GM21447 (cell line): ENCODE data around the gene GIPR.
"Not testable (repeated sequence)": the region's sequence is repeated elsewhere in the genome, so short reads cannot be mapped to it uniquely, and the experiment has no call there.

Source experiments
- ATAC-seq: cut with Tn5 transposase; IDR thresholded peaks from one replicate; pipeline ENCODE4 v1.9.1; 2021; ENCODE audit not compliant: unreplicated experiment

The GIPR gene

GRCh38 chr19:45645068-45645630 lies 22.9 kb upstream of the GIPR start:
- ATAC-seq: no peak

- ATAC-seq: peak; percentile 31
Observed at GRCh38 chr19:45645631-45646344, 22.2 kb upstream of the GIPR start.

GRCh38 chr19:45646345-45646698 lies 21.7 kb upstream of the GIPR start:
- ATAC-seq: no peak

DNA sequence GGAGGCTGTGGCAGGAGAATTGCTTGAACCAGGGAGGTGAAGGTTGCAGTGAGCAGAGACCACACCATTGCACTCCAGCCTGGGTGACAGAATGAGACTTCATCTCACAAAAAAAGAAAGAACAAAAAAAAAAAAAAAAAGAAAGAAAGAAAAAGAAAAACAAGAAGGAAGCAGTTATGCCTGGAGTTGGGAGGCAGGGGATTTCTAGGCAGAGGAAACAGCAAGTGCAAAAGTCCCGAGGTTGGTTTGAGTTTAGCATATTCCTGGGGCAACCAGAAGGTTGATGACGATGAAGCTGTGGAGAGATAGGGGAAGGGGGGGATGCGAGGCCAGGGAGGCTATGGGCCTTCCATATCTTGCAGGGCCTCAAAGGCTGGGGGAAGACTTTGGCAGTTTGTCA lies 17.3 kb upstream of the GIPR start:
- no peak for ATAC-seq

- ATAC-seq: no peak
Observed at GRCh38 chr19:45653634-45654033, 14.4 kb upstream of the GIPR start.

- ATAC-seq: no peak
Observed at GRCh38 chr19:45655073-45655472, 12.9 kb upstream of the GIPR start.

DNA sequence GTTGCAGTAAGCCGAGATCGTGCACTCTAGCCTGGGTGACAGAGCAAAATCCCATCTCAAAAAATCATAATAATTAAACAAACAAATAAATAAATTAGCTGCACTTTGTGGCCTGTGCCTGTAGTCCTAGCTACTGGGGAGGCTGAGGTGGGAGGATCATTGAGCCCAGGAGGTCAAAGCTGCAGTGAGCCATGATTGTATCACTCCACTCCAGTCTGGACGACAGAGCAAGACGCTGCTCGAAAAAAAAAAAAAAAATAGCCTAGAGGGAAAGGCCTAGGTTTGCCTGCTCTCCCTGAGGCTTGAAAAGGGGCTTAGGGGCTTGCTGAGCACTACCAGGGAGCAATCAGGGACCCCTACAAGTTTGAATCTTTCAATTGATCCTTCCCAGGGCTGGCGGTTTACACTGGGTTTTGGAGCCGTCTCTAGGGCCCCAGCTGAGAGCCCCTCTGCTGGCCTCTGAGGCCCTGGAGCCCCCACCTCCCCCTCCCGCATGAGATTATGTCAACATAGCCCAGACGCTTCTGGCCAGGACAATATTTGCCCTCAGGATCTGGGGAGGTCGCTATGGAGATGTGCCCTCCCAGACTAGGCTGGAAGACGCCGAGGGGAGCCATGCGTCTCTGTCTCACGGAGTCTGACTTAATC lies 10.4 kb upstream of the GIPR start:
- no peak for ATAC-seq

DNA sequence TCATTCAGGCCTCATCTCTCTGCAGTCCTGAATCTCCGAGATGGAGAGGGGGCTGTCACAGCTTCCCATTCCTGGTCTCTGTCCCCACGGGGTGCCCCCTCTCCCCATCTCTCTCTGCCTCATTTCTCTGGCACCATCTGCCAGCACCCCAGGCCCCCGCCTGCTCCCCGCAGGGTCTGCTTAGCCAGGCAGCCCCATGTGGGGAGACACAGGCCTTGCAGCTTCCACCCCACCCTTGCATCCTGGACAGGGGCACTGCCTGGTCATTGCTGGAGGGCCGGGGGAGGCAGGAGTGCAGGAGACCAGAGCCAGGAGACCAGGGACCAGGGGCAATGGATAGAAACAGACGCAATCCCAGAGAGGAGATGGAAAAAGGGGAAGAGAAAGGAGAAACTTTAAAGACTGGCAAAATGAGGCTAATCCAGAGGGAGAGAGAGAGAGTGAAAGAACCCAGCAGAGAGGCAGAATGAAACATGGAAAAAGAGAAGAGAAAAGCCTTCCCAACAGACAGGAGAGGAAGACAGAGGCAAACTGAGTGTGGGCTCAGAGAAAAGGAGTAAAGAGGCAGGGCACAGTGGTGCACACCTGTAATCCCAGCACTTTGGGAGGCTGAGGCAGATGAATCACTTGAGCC lies 8.8 kb upstream of the GIPR start:
- no peak for ATAC-seq

DNA sequence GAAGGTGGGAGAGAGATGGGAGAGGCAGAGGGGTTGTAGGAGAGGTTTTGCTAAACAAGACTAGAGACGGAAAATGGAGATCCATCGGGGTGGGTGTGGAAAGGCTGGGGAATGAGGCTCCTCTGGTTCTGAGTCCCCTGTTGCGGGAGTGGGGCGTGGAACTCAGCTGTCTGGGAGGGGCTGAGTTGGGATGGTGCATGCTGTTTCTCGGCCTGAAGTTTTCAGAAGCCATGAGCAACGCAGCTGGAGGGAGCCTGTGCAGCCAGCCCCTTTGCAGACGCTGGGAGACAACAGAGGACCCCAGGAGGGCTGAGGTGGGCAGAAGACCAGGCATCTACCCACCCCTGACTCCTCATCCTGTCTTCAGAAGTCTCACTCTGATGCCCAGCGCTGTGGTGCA lies 7.4 kb upstream of the GIPR start:
- no peak for ATAC-seq

- no peak for ATAC-seq
Observed at GRCh38 chr19:45663800-45664199, 4.2 kb upstream of the GIPR start.

DNA sequence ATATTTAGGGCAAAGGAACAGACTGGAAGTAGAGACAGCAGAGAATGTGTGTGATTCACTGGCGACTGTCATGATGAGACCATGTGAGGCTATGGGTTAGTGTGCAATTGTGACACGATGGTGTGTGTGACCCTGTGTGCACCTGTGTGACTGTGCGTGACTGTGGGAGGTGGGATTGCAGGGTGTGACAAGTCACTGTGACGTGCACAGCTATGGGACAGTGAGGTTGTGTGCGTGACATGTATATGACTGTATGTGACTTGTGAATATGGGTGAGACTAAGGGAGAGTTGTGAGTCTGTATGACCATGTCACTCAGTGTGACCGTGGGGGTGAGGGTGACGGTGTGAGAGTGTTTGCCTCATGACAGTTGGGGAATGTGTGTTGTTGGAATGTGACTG lies 3.4 kb upstream of the GIPR start:
- ATAC-seq: no peak

DNA sequence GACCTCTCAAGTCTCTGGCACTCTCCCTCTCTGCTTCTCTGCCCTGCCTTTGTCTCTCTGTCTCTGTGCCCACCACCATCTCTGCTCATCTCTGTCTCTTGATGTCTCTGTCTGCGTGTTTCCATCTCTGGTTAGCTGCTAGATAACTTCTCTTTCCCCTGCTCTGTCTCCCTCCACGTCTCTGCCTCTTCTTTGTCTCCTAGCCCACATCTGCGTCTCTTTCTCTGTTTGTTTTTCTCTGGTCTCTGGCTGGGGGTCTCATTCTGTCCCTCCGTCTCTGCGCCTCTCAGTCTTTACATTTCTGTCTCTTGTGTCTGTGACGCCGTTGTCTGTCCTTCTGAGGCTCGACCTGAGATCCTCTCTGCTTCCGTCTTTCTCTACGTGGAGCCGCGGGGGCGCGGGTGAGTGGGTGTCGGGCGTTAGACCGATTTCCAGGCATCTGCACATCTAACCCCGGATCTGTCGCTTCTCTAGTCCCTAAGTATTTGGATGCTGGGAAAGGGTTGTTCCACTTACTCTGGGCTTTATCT lies 386 bp downstream of the GIPR start:
- ATAC-seq: no peak

GRCh38 chr19:45670670-45671453 lies 2.8 kb downstream of the GIPR start:
- peak; percentile 50 for ATAC-seq

GRCh38 chr19:45674946-45675345 lies 6.9 kb downstream of the GIPR start:
- ATAC-seq: no peak

DNA sequence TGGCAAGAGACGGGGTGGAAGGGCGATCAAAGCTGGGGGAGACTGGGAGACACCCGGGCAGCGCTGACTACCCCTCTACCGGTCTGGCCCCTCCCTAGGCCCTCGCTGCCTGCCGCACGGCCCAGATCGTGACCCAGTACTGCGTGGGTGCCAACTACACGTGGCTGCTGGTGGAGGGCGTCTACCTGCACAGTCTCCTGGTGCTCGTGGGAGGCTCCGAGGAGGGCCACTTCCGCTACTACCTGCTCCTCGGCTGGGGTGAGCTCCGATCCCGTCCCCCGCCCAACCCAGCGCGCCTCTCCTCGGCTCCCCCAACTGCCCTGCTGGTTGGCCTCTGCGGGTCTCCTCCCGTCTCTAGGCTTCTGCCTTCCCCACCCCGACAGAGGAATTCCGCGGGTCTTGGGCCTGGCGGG lies 8.8 kb downstream of the GIPR start:
- no peak for ATAC-seq

DNA sequence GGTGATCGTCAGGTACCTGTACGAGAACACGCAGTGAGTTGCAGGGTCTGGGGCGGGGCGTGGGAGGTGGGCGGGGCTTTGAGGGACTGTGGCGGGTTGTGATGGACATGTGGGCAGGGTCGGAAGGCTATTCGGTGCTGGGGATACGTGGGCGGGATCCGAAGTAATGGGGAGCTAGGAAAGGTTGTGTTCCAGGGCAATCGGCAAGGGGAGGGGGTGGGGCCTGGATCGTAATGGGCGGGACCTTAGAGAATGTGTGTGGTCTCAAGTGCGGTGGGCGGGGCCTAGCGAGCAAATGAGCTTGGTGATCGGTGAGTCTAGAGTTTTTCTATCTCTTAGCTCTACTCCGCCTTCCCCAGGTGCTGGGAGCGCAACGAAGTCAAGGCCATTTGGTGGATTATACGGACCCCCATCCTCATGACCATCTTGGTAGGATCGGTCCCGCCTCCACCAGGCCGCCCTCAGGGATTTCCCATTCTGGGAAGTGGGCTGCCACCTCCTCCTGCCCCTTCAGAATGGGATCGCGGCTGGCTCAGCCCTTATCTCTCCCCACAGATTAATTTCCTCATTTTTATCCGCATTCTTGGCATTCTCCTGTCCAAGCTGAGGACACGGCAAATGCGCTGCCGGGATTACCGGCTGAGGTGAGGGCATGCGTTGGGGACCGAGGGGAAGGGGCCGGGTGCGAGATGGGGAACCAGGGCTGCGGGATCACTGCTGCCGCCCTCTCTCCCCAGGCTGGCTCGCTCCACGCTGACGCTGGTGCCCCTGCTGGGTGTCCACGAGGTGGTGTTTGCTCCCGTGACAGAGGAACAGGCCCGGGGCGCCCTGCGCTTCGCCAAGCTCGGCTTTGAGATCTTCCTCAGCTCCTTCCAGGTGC lies 9.6 kb downstream of the GIPR start:
- peak; percentile 61 for ATAC-seq

- ATAC-seq: peak; percentile 54
Observed at GRCh38 chr19:45681391-45682015, 13.5 kb downstream of the GIPR start.

GRCh38 chr19:45682117-45682516 lies 14.1 kb downstream of the GIPR start:
- ATAC-seq: no peak

DNA sequence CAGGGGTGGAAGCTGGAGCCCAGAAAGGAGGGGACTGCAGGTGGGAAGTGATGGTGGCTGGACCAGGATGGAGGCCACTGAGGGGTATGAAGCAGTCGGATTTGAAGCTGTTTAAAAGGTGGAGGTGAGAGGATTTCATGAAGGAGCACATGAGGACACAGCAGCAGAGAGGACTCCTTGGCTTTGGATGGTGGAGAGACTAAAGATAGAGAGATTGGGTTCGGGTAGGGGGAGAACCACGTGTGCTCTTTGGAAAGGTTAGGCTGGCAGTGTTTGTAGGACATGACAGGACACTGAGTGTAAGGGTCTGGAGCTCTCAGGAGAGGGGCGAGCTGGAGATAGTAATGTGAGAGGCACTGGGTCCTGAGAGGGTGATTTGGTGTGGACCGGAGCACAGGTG lies 14.9 kb downstream of the GIPR start:
- ATAC-seq: no peak

- not testable (repeated sequence) for ATAC-seq
Observed at GRCh38 chr19:45685045-45685444, 17.0 kb downstream of the GIPR start.
